ENCODE results near the gene ADGRF3.
"Not testable (repeated sequence)": the region's sequence is repeated elsewhere in the genome, so short reads cannot be mapped to it uniquely, and the experiment has no call there.

ADGRF3 gene, protein sequence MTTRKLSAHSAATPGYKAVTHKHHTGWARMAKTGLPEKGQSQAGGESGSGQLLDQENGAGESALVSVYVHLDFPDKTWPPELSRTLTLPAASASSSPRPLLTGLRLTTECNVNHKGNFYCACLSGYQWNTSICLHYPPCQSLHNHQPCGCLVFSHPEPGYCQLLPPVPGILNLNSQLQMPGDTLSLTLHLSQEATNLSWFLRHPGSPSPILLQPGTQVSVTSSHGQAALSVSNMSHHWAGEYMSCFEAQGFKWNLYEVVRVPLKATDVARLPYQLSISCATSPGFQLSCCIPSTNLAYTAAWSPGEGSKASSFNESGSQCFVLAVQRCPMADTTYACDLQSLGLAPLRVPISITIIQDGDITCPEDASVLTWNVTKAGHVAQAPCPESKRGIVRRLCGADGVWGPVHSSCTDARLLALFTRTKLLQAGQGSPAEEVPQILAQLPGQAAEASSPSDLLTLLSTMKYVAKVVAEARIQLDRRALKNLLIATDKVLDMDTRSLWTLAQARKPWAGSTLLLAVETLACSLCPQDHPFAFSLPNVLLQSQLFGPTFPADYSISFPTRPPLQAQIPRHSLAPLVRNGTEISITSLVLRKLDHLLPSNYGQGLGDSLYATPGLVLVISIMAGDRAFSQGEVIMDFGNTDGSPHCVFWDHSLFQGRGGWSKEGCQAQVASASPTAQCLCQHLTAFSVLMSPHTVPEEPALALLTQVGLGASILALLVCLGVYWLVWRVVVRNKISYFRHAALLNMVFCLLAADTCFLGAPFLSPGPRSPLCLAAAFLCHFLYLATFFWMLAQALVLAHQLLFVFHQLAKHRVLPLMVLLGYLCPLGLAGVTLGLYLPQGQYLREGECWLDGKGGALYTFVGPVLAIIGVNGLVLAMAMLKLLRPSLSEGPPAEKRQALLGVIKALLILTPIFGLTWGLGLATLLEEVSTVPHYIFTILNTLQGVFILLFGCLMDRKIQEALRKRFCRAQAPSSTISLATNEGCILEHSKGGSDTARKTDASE

GRCh38 chr2:26346454-26347053, at the start of gene ADGRF3:
Gene ADGRF3, minus strand, starts transcription at chr2:26346789. Its CDS starts 555 bp downstream, at chr2:26346234.
- DNase-seq = peak; percentile 40

GRCh38 chr2:26395394-26395793, 48.8 kb upstream of the ADGRF3 start:
- DNase-seq = no peak

DNA sequence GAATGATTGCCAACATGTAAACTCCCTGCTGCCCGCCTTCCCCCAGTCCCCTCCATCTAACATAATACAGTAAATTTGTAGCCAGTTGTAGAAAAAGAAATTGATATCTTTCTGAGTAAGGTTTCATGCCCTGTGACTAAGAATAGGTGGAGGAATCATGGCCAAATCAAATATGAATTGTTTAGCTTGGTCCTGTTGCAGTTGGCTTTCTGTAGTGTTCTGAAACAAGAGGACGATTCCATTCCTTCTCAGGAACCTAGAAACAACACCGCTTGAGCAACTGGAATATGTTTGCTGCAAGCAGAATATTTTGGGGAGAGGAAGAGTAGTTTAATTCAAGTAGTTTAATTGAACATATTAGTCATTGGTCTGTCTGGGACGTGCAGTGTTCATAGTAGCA, 48.1 kb upstream of the ADGRF3 start:
- DNase-seq = no peak

- no peak for DNase-seq
These were observed 40.6 kb upstream of the ADGRF3 start for GRCh38 chr2:26387189-26387588.

DNA sequence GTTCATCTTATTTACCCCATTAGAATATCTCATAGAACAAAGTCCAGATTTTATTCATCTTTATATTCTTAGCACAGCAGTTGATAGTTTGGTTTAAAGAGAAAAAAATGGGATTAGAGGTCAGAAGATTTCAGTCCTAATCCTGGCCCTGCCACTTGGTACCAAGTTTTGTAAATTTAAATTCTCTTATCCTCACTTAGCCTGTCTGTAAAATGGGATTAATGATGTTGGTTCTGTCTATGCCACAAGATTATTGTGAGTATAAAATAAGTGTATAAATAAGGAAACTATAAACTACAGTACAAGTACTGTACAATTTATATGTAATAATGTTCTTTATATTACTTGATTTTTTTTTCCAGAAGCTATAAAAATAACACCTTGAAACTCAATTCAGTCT, 38.0 kb upstream of the ADGRF3 start:
- no peak for DNase-seq

GRCh38 chr2:26384183-26384582, 37.6 kb upstream of the ADGRF3 start:
- no peak for DNase-seq

DNA sequence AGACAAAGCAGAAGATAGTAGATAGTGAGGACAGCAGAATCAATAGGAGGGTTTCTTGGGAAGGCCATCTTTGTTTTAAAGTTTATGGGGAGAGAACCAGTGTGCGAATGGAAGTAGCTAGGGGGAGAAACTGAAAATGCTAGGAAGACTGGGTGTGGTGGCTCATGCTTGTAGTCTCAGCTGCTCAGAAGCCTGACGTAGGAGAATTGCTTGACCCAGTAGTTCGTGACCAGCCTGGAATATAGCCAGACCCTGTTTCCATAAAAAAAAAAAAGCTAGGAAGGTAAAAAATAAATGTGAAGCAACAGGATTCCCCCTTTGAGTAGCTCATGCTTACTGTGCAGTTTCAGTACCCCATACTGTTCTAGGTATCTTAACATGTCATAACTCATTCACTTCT, 36.0 kb upstream of the ADGRF3 start:
- DNase-seq = no peak

DNA sequence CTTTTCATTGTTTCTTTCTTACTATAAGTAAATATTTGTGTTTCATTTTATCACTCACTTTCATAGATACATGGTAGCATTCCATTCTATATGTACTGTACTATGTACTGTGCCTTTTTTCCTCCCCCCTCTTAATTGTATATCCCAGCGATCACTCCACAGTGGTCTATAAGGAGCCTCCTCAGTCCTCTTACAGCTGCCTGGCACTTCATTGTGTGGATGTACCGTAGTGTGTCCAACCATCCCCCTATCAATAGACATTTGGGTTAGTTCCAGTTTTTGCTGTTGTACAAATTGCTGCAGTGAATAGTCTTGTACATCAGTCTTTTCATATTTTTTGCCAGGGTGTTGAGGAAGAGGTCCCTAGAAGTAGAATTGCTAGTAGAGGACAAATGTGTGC, 33.7 kb upstream of the ADGRF3 start:
- no peak for DNase-seq

DNA sequence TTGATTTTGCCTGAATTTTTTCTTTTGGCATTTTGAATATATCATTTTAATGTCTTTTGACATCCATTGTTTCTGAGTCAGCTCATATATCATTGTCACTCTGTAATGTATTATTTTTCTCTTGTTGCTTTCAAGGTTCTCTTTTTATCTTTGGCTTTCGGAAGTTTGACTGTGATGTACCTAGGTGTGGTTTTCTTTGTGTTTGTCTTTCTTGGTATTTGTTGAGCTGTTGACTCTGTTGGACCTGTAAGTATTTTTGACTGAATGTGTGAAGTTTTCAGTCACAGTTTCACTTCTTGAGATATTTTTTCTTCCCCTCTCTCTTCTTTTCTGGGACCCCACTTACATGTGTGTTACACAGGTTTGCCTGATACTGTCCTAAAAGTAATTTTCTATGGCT, 30.2 kb upstream of the ADGRF3 start:
- DNase-seq = no peak

DNA sequence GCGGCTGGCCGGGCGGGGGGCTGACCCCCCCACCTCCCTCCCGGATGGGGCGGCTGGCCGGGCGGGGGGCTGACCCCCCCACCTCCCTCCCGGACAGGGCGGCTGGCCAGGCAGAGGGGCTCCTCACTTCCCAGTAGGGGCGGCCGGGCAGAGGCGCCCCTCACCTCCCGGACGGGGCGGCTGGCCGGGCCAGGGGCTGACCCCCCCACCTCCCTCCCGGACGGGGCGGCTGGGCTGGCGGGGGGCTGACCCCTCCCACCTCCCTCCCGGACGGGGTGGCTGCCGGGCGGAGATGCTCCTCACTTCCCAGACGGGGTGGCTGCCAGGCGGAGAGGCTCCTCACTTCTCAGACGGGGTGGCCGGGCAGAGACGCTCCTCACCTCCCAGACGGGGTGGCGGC, 24.3 kb upstream of the ADGRF3 start:
- DNase-seq = not testable (repeated sequence)

GRCh38 chr2:26369664-26370063, 23.1 kb upstream of the ADGRF3 start:
- DNase-seq = not testable (repeated sequence)

DNA sequence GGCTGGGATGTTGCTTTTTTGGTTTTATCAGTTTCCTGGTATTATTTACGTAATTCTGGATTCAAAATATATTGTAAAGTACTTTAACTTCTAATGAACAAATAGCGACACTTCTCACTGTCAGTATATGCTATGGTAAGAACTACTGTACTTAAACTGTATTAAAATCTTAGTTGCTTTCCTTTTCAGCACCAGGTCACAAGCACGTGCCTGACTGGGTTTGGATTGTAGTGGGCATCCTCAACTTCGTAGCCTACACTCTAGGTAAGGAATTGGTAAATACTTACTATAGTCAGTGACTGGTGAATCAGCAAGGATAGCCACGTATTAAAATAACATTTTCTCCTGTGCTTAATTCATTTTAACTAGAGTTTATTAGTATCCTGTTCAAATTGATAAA, 20.4 kb upstream of the ADGRF3 start:
- DNase-seq = no peak

GRCh38 chr2:26364669-26365068, 18.1 kb upstream of the ADGRF3 start:
- no peak for DNase-seq

DNA sequence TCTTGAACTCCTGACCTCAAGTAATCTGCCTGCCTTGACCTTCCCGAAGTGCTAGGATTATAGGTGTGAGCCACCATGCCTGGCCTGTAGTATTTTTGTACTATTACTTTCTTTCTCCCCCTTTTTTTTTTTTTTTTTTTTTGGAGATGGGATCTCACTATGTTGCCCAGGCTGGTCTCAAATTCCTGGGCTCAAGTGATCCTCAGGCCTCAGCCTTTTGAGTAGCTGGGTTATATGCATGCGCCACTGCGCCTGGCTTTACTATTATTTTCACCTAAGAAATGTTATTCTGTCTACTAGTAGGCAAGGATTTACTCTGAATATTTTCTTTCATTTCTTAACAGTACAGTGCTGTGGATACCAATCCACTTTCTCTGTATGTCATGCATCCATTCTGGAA, 17.4 kb upstream of the ADGRF3 start:
- no peak for DNase-seq

- no peak for DNase-seq
These were observed 16.7 kb upstream of the ADGRF3 start for GRCh38 chr2:26363323-26363722.

GRCh38 chr2:26359886-26360473, 13.4 kb upstream of the ADGRF3 start:
- DNase-seq = no peak

DNA sequence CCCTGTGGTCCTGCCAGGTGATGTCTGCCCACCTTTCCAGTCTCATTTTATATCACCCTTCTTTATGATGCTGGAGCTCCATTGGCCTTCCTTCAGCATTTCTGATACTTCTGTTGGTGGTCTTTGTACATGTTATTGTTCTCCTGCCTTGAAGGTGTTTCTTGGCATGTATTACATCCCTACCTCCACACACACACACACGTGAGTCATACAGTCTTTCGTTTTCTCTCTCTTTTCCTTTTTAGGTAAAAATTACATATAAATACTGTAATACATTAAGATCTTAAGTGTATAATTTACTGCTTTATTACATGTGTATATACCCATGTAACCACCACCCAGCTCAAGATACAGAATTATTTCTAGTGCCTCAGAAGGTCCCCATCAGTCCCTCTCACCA, 10.2 kb upstream of the ADGRF3 start:
- no peak for DNase-seq

- no peak for DNase-seq
These were observed 9.5 kb upstream of the ADGRF3 start for GRCh38 chr2:26356111-26356510.

GRCh38 chr2:26355038-26355995, 8.7 kb upstream of the ADGRF3 start:
- DNase-seq = no peak

GRCh38 chr2:26354469-26354868, 7.9 kb upstream of the ADGRF3 start:
- DNase-seq = not testable (repeated sequence)

GRCh38 chr2:26352892-26353291, 6.3 kb upstream of the ADGRF3 start:
- DNase-seq = no peak
